GM21360 (cell line): ENCODE results near the gene P3H3.

Source experiments
- ATAC-seq: cut with Tn5 transposase; IDR thresholded peaks from one replicate; pipeline ENCODE4 v1.9.1; 2021; ENCODE audit warnings: mild to moderate bottlenecking, moderate library complexity; ENCODE audit not compliant: unreplicated experiment

Gene P3H3

GRCh38 chr12:6827982-6828780 lies at the start of gene P3H3:
P3H3 (plus strand) TSS chr12:6828407; CDS start chr12:6828441, 34 bp downstream.
- ATAC-seq: no peak

GRCh38 chr12:6778574-6779550 lies 49.3 kb upstream of the P3H3 start:
- ATAC-seq: peak; percentile 63

GRCh38 chr12:6779708-6780432 lies 48.3 kb upstream of the P3H3 start:
- ATAC-seq: no peak

GRCh38 chr12:6780573-6780972 lies 47.6 kb upstream of the P3H3 start:
- ATAC-seq: no peak

- ATAC-seq: no peak
These were observed 46.1 kb upstream of the P3H3 start for GRCh38 chr12:6782119-6782518.

- ATAC-seq: no peak
These were observed 45.2 kb upstream of the P3H3 start for GRCh38 chr12:6782850-6783566.

- no peak for ATAC-seq
These were observed 44.4 kb upstream of the P3H3 start for GRCh38 chr12:6783828-6784227.

GRCh38 chr12:6784296-6784695 lies 43.9 kb upstream of the P3H3 start:
- no peak for ATAC-seq

GRCh38 chr12:6784761-6785160 lies 43.4 kb upstream of the P3H3 start:
- no peak for ATAC-seq

- ATAC-seq: no peak
These were observed 41.7 kb upstream of the P3H3 start for GRCh38 chr12:6786416-6787094.

- no peak for ATAC-seq
These were observed 40.9 kb upstream of the P3H3 start for GRCh38 chr12:6787309-6787708.

GRCh38 chr12:6788972-6789924 lies 39.0 kb upstream of the P3H3 start, which contains the start of gene CD4:
CD4 (plus strand) TSS chr12:6789528; CDS start chr12:6800139, 10,611 bp downstream.
- ATAC-seq: no peak

- no peak for ATAC-seq
These were observed 37.6 kb upstream of the P3H3 start for GRCh38 chr12:6790496-6791150.

GRCh38 chr12:6791931-6792520 lies 36.2 kb upstream of the P3H3 start:
- no peak for ATAC-seq

- no peak for ATAC-seq
These were observed 35.5 kb upstream of the P3H3 start for GRCh38 chr12:6792522-6793201.

- no peak for ATAC-seq
These were observed 33.1 kb upstream of the P3H3 start for GRCh38 chr12:6795088-6795487.

GRCh38 chr12:6796576-6796975 lies 31.6 kb upstream of the P3H3 start:
- no peak for ATAC-seq
